ENCODE results near the gene PCCA.

GRCh38 chr13:100493418-100493817 is 404.5 kb downstream of the PCCA start:
- TF ChIP-seq CTCF (IDR thresholded peaks at IDR 0.05; ENCODE audit: borderline replicate concordance, extremely low read depth, low read length, poor library complexity, severe bottlenecking) (no peak), EZH2 (IDR thresholded peaks at IDR 0.05; ENCODE audit: borderline replicate concordance, low read depth, low read length, severe bottlenecking) (no peak)

All from DND-41 (cell line).